AG09309 (cell line): ENCODE data around the gene EML3.

Source experiments
- DNase-seq: peaks from one replicate; pipeline ENCODE4 v3.0.0-alpha.2; 2010; ENCODE audit warnings: low read depth
- H3K4me3 ChIP-seq: 2 replicates; pipeline ENCODE4 v1.5.1; 2011; ENCODE audit warnings: mild to moderate bottlenecking, low read depth, low read length, moderate library complexity; ENCODE audit not compliant: control insufficient read depth
- TF ChIP-seq, protein P1 (sequence below): IDR thresholded peaks from 2 replicates; pipeline ENCODE4 v1.5.1; 2011; ENCODE audit warnings: mild to moderate bottlenecking, low read depth, low read length, inconsistent platforms; ENCODE audit not compliant: insufficient read depth, control insufficient read depth; ENCODE audit errors: missing control alignments

EML3 gene

DNA sequence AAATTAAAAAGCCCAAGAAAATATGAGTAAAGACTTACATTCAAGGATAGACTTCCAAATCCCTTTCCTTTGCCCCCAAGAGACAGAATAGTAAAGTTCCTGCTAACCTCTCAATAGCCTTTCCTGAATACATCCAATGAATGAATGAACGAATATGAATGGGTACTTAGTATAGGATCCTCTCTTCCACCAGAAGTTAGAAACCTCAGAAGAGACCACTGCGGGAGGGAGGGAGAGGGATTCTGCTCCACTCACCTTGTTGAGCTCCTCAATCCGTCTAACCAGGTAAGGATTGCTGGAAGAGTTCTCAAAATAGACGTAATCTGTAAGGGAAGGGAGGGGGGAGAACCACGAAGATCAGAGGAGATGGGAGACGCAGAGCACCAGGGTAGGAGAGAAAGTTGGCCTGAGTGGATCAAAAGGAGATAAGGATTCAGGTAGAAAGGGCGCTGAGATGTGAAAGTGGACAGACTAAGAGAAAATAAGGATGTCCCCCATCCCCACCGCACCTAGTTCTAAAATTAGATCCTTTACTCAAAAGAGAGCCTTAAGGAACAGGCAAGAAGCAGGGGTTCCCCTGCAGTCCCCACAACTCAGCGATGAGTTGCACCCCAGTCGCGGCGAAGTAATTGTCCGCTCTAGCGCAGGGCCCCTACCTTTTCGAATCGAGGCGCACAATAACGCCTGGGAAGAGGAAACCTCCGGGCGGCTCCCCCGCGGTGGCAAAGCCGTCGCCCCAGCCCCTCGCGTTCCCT, 12.0 kb downstream of the EML3 start:
- DNase-seq: no peak
- peak overlapping the region; percentile 88 for H3K4me3 ChIP-seq
- TF ChIP-seq, protein P1, sequence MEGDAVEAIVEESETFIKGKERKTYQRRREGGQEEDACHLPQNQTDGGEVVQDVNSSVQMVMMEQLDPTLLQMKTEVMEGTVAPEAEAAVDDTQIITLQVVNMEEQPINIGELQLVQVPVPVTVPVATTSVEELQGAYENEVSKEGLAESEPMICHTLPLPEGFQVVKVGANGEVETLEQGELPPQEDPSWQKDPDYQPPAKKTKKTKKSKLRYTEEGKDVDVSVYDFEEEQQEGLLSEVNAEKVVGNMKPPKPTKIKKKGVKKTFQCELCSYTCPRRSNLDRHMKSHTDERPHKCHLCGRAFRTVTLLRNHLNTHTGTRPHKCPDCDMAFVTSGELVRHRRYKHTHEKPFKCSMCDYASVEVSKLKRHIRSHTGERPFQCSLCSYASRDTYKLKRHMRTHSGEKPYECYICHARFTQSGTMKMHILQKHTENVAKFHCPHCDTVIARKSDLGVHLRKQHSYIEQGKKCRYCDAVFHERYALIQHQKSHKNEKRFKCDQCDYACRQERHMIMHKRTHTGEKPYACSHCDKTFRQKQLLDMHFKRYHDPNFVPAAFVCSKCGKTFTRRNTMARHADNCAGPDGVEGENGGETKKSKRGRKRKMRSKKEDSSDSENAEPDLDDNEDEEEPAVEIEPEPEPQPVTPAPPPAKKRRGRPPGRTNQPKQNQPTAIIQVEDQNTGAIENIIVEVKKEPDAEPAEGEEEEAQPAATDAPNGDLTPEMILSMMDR: no peak

DNA sequence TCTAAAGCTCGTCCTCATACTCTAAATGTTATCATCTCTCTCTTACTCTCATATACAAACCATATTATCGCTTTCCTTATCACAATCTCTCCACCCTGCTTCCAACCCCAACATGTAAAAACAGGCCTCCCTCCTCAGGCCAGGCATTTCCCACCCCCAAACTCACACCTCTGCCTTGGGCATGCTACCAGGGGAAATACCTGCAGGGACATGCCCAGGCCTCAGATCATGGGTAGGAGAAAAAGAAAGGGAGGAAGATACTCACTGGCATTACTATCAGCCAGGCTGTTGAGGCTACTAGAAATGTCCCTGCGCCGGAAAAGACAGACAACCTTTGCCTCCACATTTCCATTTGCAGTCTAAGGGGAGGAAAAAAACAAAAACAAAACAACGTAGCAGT, 12.7 kb downstream of the EML3 start:
- peak overlapping the region; percentile 88 for H3K4me3 ChIP-seq
- no peak for DNase-seq
- TF ChIP-seq, protein P1: no peak

DNA sequence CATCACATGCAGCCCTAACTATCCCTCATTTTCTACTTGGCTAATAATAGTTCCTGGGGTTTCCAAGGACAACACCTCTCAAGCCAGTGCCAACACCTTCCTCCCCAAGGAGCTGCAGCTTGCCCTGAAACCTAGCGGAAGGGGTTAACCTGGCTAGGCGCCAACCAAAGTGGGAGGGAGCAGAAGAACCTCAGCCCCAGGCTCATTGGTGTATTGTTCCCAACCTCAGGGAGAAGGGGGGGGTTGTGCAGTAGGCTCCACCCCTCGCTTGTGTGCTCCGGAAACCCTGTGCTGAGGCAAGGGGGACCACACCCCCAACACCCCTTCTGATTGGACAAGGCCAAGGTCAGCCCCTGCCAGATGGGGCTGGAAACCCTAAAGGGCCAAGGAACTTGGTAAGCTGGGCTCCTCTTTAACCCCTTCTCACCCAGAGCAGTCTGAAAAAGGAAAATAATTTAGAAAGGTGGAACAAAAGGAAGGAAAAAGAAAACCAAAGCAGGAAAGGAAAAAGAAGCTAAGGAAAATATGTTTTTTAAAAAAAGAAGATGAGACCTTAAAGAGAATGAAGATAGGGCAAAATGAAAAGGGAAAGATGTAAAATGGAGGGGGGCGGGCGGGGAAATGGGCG, 13.4 kb downstream of the EML3 start:
- peak; percentile 94 for DNase-seq
- H3K4me3 ChIP-seq: peak overlapping the region; percentile 26
- TF ChIP-seq, protein P1: no peak

DNA sequence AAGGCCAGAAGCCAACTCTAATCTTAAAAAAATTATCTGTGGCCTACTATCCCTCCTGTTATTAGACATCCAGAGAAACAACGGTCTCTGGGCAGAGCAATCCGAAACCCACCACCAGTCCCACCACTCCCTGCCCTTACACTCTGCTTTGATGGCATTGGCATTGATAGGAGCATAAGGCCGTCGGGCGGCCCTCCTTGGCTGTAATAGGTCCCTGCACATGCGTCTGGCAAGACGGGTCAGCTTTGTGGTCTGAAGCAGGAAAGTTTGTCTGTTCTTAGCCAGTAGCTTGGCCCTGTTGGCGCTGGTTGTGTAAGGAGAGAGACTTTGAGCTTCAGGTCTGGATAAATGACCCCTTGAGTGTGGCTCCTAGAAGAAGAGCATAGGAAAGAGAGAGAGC, 17.5 kb downstream of the EML3 start:
- TF ChIP-seq, protein P1: no peak
- DNase-seq: no peak
- H3K4me3 ChIP-seq: no peak overlapping the region

DNA sequence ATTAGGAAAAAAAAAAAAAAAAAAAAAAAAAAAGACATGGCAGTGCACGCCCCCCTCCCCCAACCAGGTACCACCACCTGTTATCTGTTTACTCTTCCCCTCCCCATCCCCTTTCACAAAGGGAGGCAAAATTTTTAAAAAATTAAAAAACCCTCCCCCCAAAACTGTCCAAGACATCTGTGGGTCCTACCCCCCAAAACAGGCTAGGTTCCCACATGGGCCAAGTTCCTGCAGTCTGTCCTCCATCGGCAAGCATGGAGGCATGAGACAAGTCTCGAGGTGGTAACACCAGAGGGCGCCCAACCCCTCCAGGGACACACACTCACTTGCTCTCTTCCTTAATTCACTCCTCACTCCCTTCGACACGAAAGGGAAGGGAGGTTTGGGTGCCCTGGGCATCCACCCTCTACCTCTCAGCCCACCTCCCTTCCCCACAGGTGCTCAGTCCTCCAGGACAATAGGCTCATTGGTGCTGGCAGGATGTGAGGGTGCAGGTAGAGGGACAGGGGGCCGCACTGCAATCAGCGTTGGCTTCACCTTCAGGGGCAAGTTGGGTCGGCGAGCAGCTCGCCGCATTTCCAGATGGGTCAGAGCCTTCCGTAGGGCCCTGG, 19.0 kb downstream of the EML3 start:
- DNase-seq: no peak
- H3K4me3 ChIP-seq: no peak overlapping the region
- TF ChIP-seq, protein P1: peak; percentile 73

DNA sequence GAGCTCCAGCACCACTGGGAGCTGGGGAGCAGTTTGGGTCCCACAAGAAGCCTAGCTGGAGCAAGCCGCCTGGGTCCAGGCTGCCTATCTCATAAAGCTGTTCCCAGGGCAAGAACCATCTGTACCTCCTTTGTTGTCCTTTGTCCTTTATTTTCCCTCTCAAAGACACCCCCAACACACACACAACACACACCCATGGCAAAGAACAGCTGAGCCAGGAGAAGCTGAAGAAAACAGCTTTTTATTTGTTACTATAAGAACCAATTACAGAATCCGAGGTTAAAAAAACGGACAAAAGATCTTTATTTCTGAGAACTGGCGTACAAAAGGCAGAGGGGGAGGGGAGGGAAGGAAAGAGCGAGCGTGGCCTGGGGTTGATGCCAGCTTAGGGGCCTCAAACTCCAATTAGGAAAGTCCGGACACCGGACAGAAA, 19.6 kb downstream of the EML3 start:
- DNase-seq: no peak
- H3K4me3 ChIP-seq: no peak overlapping the region

More for the DNA sequence above, 19.6 kb downstream of the EML3 start:
- TF ChIP-seq, protein P1: no peak
